NOMO-1 (cell line): Measurements from ENCODE around the gene ZCCHC14.
"Not testable (repeated sequence)": the region's sequence is repeated elsewhere in the genome, so short reads cannot be mapped to it uniquely, and the experiment has no call there.

ENCODE experiments used
- DNase-seq, 2 experiments: peaks; one replicate each; lab custom pipeline; 2025; ENCODE audit not compliant: unreplicated experiment in 2 of 2; lab: John Stamatoyannopoulos, UW

ZCCHC14 gene

GRCh38 chr16:87388818-87389134 lies 104.0 kb downstream of the ZCCHC14 start:
- no peak for DNase-seq

- DNase-seq, result peak; percentile 97 to 99
These were observed 104.6 kb downstream of the ZCCHC14 start for GRCh38 chr16:87387942-87388817.

- not testable (repeated sequence) for DNase-seq
These were observed 108.0 kb downstream of the ZCCHC14 start for GRCh38 chr16:87384875-87385167.

GRCh38 chr16:87384162-87384874 lies 108.5 kb downstream of the ZCCHC14 start:
- DNase-seq, result peak in 1 of 2 experiments; percentile 57

GRCh38 chr16:87383505-87384161 lies 109.2 kb downstream of the ZCCHC14 start, which contains the start of gene FBXO31:
Gene FBXO31, minus strand, starts transcription at chr16:87383776. Its CDS starts 32 bp downstream, at chr16:87383744.
- DNase-seq, result peak; percentile 68 to 92

- DNase-seq, result no peak
These were observed 110.6 kb downstream of the ZCCHC14 start for GRCh38 chr16:87382023-87382785.

GRCh38 chr16:87380881-87381280 lies 111.9 kb downstream of the ZCCHC14 start:
- no peak for DNase-seq

- no peak for DNase-seq
These were observed 112.4 kb downstream of the ZCCHC14 start for GRCh38 chr16:87380403-87380802.

- not testable (repeated sequence) for DNase-seq
These were observed 113.5 kb downstream of the ZCCHC14 start for GRCh38 chr16:87379312-87379752.

- DNase-seq, result no peak
These were observed 116.2 kb downstream of the ZCCHC14 start for GRCh38 chr16:87376660-87377059.

GRCh38 chr16:87375426-87376135 lies 117.2 kb downstream of the ZCCHC14 start:
- DNase-seq, result peak; percentile 26 to 34

- DNase-seq, result no peak
These were observed 118.5 kb downstream of the ZCCHC14 start for GRCh38 chr16:87374313-87374712.

- DNase-seq, result no peak
These were observed 120.5 kb downstream of the ZCCHC14 start for GRCh38 chr16:87372305-87372704.

- DNase-seq, result no peak
These were observed 121.5 kb downstream of the ZCCHC14 start for GRCh38 chr16:87371261-87371866.

GRCh38 chr16:87369796-87370719 lies 122.8 kb downstream of the ZCCHC14 start:
- DNase-seq, result no peak

- no peak for DNase-seq
These were observed 123.6 kb downstream of the ZCCHC14 start for GRCh38 chr16:87369117-87369765.

GRCh38 chr16:87368029-87368770 lies 124.6 kb downstream of the ZCCHC14 start:
- DNase-seq, result peak; percentile 68 to 95
